Measurements from ENCODE around the gene EPHB1. TPM values are rescaled to one million over a fixed set of nuclear protein-coding genes. Genes with fewer than 3 reads are reported as not detected.

Gene EPHB1
- total RNA-seq, 1 experiment from 2014 or later: 0.86 TPM

DNA sequence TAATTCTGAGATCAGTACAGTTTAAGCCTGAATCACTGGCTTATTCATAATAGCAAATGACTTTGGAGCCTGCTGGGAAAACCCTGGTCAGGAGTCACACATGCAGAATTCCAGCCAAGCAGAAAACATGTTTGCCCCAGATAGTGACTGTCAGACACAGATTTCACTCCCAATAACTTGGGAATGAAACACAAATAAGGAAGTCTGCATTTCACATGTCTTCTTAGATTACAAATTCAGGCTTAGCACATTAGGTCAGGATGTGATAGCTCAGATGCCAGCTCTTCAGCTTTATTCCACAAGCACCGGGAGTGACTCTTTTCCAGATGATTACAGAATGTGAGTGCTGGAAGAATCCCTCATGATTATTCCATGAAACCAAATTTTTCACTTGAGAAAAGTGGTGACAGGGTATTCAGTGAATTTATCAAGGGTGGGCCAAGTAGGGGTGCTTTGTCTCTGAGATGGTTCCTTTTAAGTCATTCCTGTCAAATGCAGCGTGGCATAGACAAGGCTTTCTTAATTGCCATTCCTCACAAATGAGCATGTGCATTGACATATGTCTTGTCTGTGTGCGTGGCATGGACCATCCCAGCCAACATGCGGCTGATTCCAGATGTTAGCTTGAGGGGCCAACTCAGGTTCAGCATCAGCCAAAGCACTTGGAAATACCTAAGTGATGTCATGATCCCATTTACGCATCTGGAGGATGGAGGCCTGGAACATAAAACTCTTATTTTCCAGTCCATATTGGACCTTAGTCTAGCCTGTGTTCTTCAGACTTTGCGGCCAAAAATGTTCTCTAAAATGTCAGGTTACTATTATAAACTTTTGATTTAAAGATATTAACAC, 191.0 kb downstream of the EPHB1 start:
- intact Hi-C loops (cut with micrococcal nuclease): no loop called here
- POLR2A ChIA-PET: no interaction called here
- H3K4me2 ChIP-seq (ENCODE audit: low read length): no peak overlapping the region
- no peaks in the 10 kb centered on the region for H3K9me2 ChIP-seq (ENCODE audit: insufficient read depth)
- BruUV-seq (replicated peaks): no TSS peak
- H4K20me1 ChIP-seq (ENCODE audit: insufficient read depth): no peaks in the 10 kb centered on the region
- no peak for ATAC-seq
- H3K4me1 ChIP-seq (ENCODE audit: control insufficient read depth in 1 of 2, insufficient read depth in 2 of 2, low read length in 2 of 2): no peaks in the 10 kb centered on the region
- no peak overlapping the region for H3K27ac ChIP-seq (ENCODE audit: low read depth, low read length)
- H3K27me3 ChIP-seq (ENCODE audit: insufficient read depth, low read length): peaks cover 24% of the 10 kb centered on the region
- no peaks in the 10 kb centered on the region for H3K79me2 ChIP-seq (ENCODE audit: insufficient read depth, low read length)
- CTCF ChIA-PET: no interaction called here
- no peaks in the 10 kb centered on the region for H3K36me3 ChIP-seq (ENCODE audit: control insufficient read depth in 1 of 2, insufficient read depth in 2 of 2, low read length in 2 of 2)
- no peak for DNase-seq (ENCODE audit: low read depth, low spot score)
- no peak overlapping the region for H3K4me3 ChIP-seq (replicated peaks in 1 of 2; ENCODE audit: low read depth in 1 of 2, low read length in 2 of 2)
- H3K9me3 ChIP-seq (ENCODE audit: control insufficient read depth in 1 of 2, insufficient read depth in 1 of 2, low read depth in 1 of 2, low read length in 2 of 2): no peaks in the 10 kb centered on the region
- no peak for TF ChIP-seq MAX (IDR thresholded peaks at IDR 0.05)
- no peak overlapping the region for H3K9ac ChIP-seq (ENCODE audit: low read length)
- RAD21 ChIA-PET (ENCODE audit: low non-redundant PET in 1 of 2, low total read pairs in 2 of 2, uncharacterized antibody in 2 of 2, unreplicated experiment in 2 of 2): no interaction called here
- H2AFZ ChIP-seq (ENCODE audit: low read depth, low read length, poor library complexity, severe bottlenecking): no peak overlapping the region

DNA sequence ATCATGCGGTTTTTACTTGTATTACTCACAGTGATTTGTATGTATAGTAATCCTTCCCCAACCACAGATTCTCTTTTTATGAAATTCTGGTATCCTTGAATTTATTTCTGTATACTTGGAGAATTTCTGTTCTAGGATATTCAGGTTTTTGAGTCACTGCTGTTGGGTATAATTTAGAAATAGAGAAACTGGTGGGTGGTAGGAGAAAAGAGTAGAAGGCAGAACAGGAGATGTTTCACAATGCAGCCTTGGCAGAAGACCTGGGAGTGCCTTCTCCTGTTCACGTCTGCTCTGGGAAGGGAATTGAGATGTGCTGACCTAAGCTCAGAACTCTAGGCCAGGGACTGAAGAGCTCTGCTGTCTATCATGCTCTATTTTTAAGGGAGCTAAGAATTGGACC, 193.6 kb downstream of the EPHB1 start:
- peaks cover 20% of the 10 kb centered on the region; the same call in 1 of the 2 replicates for H3K27me3 ChIP-seq (ENCODE audit: insufficient read depth, low read length)
- POLR2A ChIA-PET: no interaction called here
- TF ChIP-seq ZNF274 (IDR thresholded peaks at IDR 0.05; ENCODE audit: low read depth, low read length): no peak
- no peak for TF ChIP-seq FOSL1 (IDR thresholded peaks at IDR 0.05; ENCODE audit: low read depth)
- no peak for TF ChIP-seq SIN3A (IDR thresholded peaks at IDR 0.05; ENCODE audit: low read depth)
- no peak for TF ChIP-seq ZFX (IDR thresholded peaks at IDR 0.05)
- TF ChIP-seq YY1 (IDR thresholded peaks at IDR 0.05; ENCODE audit: extremely low read depth, insufficient replicate concordance, low read depth, low read length): no peak
- no peak for TF ChIP-seq ELF1 (IDR thresholded peaks at IDR 0.05; ENCODE audit: borderline replicate concordance, low read depth)
- no peak for TF ChIP-seq EZH2 (IDR thresholded peaks at IDR 0.05)
- no peak for TF ChIP-seq SP1 (IDR thresholded peaks at IDR 0.05; ENCODE audit: low read depth)
- no peak overlapping the region for H3K4me2 ChIP-seq (ENCODE audit: low read length)
- no peak overlapping the region for H2AFZ ChIP-seq (ENCODE audit: low read depth, low read length, poor library complexity, severe bottlenecking)
- no peak overlapping the region for H3K27ac ChIP-seq (ENCODE audit: low read depth, low read length)
- DNase-seq (ENCODE audit: low read depth, low spot score) (no peak), ATAC-seq (no peak)
- no peaks in the 10 kb centered on the region for H3K79me2 ChIP-seq (ENCODE audit: insufficient read depth, low read length)
- H4K20me1 ChIP-seq (ENCODE audit: insufficient read depth): no peaks in the 10 kb centered on the region
- intact Hi-C loops (cut with micrococcal nuclease): no loop called here
- no peaks in the 10 kb centered on the region for H3K9me3 ChIP-seq (ENCODE audit: control insufficient read depth in 1 of 2, insufficient read depth in 1 of 2, low read depth in 1 of 2, low read length in 2 of 2)
- no peaks in the 10 kb centered on the region for H3K36me3 ChIP-seq (ENCODE audit: control insufficient read depth in 1 of 2, insufficient read depth in 2 of 2, low read length in 2 of 2)
- no peak overlapping the region for H3K4me3 ChIP-seq (replicated peaks in 1 of 2; ENCODE audit: low read depth in 1 of 2, low read length in 2 of 2)
- no peaks in the 10 kb centered on the region for H3K9me2 ChIP-seq (ENCODE audit: insufficient read depth)
- RAD21 ChIA-PET (ENCODE audit: low non-redundant PET in 1 of 2, low total read pairs in 2 of 2, uncharacterized antibody in 2 of 2, unreplicated experiment in 2 of 2): no interaction called here
- no peak overlapping the region for H3K9ac ChIP-seq (ENCODE audit: low read length)
- CTCF ChIA-PET: no interaction called here
- BruUV-seq (replicated peaks): no TSS peak
- no peaks in the 10 kb centered on the region for H3K4me1 ChIP-seq (ENCODE audit: control insufficient read depth in 1 of 2, insufficient read depth in 2 of 2, low read length in 2 of 2)

Data from HCT116 (cell line).